NCI-H446 (cell line): Measurements from ENCODE around the gene CRTAC1.

Experiments used
- DNase-seq, 2 experiments: peaks; one replicate each; lab custom pipeline; 2025; lab: John Stamatoyannopoulos, UW

Gene CRTAC1

DNA sequence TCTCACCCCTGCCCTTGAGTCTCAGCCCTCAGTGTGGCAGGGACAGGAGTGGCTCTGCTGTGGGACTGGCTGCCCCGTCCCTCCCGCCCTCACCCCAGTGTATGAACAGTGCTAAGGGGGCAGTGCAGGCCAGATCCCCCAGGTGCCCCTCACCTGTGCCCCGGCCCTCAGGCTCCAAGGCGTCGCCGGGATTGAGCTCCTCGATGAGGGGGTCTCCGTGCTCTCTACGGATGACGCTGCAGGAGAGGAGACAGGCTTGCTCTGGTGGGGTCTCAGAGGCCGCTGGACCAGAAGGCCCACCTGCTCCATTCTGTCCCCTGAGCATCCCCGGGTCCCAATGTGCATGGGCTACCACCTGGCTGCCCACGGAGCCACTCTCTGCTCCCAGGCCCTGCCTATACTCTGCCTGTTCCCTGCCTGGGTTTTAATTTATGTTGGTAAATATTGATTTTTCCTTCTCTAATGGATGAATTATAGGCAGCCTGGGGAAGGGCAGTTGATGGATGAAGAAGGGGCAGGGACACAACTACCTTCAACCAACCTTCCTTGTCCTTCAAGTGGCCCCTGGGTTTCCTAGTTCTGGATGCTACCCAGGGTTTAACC lies 133.6 kb downstream of the CRTAC1 start:
- no peak for DNase-seq

DNA sequence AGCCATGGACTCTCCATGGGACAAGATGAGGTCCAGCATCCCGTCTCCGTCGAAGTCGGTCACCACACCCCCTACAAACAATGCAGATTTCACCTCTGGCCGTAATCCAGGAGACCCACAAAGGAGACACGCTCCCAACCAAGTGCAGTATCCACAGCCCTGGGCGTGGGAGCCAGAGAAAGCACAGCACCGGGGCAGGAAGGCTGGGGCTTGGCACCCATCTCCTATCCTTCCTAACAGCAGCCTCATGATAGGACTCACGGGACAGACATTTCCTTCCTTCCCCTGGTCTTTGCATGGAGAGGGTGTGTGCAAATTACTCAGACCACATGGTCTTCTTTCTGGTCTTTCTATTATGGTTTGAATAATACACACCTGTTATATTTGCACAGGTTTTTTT lies 134.5 kb downstream of the CRTAC1 start:
- DNase-seq = no peak

DNA sequence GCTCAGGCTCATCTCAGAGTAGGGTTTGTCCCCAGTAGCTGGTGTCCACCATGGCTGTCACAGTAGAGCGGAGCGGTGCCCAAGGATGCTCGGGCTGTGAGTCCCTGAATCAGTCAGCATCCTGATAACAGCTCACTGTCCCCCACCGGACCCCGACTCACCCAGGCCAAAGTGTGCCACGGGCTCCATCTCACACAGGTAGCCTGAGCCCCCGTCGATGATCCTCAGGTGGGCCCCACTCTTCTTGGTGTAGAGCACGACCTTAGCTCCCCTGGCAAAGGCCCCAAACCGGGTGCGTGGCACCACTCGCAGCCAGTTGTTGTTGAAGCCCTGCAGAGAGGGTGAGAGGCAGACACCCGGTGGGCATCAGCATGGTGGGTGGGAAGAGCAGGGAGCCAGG lies 135.3 kb downstream of the CRTAC1 start:
- no peak for DNase-seq

DNA sequence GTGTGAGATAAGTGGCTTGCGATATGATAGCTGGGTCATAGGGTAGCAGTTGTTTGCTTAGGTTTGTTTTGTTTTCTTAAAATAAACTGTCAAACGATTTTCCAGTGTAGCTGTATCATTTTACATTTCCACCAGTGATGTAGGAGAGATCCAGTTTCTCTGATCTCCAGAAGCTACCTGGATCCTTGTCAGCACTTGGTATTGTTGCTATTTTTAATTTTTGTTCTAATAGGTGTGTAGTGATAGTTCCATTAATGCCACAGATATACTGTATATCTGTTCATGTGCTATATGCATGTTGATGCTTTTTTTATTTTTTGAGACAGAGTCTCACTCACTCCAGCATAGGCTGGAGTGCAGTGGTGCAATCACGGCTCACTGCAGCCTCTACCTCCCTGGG lies 136.3 kb downstream of the CRTAC1 start:
- no peak for DNase-seq

DNA sequence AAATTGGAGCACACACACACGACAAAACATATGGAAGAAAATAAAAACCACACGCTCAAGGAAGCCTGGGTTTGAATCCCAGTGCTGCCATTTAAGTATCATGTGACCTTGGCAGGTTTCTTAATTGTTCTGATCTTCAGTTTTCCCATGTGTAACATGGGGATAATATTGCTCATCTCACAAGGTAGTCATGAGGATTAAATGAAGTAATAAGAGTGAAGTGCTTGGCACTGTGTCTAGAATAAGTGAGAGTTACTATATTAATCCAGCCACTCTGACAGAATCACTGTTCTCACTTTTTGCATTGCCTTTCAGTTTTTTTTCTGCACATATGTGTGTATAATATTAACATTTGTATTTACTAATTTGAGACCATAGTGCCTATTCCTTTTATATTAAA lies 137.5 kb downstream of the CRTAC1 start:
- no peak for DNase-seq

DNA sequence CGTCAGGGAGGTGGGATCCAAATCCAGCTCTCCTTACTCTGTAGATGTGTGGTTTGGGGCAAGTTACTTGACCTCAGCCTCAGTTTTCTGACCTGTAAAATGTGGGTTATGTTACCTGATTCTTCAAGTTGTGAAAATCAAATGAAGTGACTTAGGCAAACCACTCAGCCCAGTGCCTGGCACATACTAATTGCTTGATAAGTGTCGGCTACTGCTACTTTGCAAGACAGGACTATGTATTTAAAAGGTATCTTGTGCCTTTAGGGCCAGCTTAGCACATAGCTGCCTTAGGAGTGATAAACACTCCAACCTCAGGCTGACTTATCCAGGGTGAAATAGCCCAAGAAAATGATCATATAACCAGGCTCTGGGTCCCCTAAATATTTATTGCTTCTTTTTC lies 137.9 kb downstream of the CRTAC1 start:
- DNase-seq = no peak

DNA sequence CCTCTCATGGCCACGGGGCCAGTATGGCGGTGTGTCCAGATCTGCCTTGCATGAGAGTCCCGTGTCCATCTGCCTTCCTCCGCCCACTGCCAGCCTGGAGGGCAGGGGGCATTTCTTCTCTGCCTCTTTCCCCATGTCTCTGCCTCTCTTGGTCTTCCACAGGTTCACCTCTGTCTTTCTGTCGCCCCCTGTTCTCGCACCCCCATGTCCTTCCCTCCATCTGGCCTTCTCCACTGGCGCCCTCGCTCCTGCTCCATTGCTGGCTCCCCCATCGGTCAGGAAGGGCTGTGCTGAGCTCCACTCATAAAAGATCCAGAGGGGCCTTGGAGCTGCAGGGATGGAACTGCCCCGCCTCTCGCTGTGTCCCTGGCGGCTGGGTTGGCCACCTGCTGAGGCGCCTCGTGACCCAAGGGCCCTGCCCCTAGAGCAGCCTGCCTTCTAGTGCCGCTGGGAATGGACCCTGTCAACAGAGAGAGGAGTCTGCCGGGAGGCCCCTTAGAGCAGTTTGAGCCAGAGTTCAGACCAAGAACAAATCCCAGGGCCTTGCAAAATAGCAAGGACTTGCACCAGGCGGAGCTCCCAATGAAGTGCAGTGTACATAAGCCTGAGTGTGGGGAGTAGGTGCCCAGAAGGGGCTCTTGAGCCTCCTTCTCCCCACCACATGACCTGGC lies 138.8 kb downstream of the CRTAC1 start:
- DNase-seq = no peak

DNA sequence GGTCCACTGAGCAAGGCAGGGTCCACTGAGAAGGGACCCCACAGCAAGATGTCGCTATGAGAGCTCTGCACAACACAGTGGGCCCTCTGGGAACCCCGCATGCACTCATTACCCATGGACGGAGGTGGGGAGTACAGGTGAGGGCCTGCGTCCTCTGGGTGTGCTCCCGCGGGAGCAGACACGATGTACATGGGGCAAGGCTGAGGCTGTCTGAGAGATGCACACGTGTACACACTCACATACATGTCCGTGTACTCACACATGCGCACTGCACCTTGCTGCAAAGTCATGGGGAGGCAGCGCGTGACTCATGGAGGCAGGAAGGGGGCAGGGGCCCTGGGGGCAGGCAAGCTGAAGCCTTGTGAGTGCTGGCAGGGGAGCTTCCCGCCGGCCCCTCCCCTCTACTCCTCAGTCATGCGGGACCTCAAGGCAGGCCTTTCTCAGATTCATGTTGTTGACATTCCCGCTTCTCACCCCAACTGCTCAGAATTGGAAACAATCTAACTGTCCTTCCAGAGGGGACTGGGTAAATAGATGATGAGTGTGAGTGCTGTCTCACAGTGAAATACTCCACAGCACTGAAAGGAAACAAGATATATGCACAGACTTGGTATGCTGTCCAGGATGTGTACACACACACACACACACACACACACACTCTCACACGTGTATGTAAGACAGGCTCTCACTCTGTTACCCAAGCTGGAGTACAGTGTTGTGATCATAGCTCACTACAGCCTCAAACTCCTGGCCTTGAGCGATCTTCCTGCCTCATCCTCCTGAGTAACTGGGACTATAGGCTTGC lies 140.8 kb downstream of the CRTAC1 start:
- DNase-seq = no peak

DNA sequence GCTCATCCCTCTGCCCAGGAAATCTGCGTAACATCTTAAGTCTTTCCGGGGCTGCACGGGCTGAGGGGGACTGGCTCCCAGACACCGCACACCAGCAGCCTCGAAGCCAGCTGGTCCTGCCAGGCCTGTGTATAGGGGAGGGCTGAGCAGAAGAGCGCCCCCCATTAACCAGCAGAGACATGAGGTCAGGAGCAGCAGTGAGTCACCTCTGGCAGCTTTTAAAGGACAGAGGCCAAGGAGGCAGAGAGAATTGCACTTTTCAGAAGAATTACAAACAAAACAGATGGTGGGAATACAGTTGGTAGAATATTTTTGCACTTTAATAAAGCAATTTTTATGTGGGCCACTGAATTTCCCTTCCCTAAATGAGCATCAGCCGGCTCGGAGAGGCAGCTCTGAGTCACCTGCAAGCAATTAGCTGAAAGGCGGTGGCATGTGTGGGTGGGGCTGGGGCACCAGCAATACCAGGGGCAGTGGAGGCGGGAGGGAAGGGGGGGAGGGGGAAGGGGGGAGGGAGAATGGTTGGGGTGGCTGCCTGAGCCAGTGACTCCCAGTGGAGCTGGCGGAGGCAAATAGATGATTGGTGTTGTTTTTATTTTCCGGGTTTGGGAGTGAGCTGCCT lies 141.7 kb downstream of the CRTAC1 start:
- DNase-seq = peak in 1 of 2 experiments; percentile 49

DNA sequence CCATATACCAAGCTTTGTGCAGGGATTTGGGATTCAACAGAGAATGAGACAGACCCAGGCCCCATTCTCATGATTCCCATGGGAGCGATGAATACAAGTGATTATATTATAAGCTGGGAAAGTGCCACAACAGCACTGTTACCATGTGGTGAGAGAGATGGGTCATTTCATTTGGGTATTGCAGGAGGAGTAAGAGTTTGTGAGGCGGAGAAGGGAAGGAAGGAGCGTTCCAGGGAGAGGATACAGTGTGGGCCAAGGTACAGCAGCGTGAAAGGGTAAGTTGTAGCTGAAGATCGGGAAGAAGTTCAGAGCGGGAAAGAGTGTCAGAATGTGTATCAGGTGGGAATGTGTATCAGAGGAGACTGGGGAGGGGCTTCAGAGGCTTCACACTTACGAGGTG lies 142.3 kb downstream of the CRTAC1 start:
- no peak for DNase-seq

DNA sequence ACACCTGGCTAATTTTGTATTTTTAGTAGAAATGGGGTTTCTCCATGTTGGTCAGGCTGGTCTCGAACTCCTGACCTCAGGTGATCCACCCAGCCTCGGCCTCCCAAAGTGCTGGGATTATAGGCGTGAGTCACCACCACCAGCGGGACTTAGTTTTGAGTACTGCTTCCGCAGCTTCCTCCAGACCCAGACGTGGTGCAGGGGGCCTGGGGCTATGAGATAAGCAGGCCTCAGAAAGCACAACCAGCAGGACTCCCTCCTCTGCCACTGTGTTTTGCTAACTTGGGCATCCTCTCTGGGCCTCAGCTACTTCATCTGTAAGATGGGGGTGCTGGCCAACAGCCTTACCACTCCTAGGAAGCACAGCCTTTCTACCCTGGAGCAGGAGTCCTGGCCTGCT lies 143.0 kb downstream of the CRTAC1 start:
- no peak for DNase-seq

DNA sequence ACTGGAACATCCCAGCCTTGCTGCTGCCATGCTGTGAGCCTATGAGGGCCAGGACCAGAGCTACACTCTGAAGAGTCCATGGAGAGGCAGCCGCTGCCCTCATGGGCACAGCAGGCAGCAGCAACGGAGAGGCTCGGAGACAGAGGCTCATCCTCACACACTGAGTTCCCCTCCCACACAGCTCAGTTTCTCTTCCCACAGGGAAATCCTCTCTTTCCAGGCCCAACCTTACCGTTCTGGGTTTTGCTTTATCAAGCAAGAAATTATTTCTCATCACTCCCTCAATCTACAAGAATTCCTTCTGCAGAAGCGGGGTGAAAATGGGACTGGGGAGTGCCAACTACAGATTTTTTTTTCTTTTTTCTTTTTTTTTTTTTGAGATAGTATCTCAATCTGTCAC lies 144.1 kb downstream of the CRTAC1 start:
- no peak for DNase-seq

DNA sequence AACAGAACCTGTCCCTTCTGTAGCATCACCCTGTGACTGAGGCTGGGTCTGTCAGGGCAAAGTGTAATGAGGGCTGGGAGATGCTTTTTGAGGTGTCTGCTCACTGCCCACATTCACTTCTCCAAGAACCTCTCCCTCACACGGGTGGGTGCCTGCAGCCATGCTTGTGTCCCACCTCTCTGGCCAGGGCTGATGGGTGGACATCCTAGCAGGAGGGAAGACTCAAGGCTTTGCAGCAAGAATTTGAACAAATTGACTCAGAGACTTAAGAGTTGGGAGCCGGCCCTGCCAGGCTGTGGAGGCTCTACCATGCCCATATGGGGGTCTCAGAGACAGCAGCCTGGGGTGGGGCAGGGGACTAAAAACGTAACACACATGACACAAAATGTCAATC lies 147.3 kb downstream of the CRTAC1 start:
- no peak for DNase-seq

DNA sequence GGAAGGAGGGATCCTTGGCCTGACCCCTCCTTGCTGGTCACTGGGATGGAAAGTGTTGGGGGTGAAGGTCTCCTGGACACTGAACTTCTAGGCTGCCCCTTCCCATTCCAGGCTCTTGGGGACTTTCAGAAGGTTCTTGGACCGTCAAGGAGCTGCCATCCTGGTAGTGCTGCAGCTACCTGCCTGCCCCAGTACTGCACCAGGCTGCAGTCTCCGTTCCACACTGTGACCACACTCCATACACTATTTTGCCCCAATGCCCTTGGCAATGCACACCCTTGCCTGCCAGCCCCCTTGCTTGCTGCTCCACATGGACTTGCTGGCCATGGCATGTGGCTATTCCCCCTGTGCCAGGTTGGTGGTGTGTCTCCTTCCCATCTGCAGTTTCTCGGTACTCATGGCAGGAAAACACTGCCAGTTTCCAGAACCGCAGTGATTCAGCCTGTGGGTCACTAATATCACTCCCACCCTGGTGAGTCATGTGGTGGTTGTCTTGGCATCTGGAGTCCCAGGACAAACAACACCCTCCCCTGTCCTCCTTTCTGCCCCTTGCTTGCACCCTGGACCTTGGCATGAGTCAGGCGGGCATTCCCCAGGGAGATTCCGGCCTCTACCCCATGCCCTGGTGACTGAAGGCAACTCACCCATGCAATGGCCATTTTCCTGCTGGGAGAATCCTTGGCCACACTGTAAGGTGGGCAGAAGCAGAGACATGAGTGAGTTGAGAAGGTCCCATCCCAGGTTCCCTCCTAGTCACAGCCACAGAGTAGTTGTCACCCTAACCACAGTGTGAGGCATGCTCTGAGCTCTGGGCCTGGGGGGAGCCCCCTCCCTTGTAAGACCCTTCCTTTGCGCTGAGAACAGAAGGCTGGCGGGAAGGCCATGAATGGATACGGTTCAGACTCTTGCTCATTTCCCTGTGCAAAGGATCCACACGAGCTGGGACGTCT lies 148.0 kb downstream of the CRTAC1 start:
- DNase-seq = no peak

DNA sequence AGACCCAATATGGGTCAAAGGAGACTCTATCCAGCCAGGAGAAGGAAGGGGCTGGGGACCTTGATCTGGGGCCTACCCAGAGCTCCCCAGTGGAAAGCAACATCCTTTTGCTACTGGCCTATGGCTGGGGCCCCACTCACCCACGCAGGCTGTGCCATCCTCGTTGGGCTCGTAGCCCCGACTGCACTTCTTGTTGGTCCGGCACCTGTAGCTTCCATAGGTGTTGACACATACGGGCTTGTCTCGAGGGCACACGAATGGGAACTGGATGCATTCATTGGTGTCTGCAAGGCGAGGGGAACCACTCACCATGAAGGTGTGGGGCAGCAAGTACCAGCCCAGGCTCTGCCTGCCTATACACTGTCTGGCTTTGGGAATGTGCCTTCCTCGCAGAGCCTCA lies 150.3 kb downstream of the CRTAC1 start:
- DNase-seq = no peak

DNA sequence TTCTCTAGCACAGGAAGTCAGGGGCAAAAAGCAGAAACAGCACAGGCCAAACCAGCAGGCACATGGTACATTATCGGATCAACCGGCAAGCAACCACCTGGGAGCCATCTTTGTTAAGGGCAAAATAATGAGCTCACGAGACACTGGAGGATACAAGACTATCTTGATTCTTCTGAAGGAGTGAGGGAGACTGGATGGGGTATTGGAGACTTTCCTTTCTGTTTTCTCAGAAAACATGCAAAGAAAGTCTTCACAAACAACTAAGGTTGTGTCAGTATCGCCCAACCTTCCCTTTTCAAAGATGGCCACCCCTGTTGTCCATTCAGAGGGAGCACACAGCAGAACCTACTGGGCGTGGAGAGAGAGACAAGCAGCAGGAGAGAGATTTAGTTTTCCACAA lies 151.2 kb downstream of the CRTAC1 start:
- no peak for DNase-seq

DNA sequence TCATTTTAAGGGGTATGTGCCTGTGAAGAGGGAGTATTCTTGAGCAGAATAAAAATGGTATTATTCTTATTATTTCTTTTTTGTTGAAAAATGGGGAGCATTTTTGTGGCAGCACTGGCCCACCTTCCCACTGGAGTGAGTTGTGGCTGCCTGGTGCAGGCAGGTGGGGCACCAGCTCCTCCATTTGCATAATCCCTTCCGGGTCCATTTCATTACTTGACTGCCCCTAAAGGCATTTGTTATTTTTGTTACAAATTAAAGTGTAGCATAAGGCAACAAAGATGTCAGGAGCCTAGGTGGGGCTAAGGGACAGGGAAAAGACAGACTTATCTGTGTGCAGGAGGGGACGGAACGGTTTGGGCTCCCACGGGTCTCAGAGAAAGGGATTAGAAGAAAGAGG lies 154.0 kb downstream of the CRTAC1 start:
- no peak for DNase-seq

DNA sequence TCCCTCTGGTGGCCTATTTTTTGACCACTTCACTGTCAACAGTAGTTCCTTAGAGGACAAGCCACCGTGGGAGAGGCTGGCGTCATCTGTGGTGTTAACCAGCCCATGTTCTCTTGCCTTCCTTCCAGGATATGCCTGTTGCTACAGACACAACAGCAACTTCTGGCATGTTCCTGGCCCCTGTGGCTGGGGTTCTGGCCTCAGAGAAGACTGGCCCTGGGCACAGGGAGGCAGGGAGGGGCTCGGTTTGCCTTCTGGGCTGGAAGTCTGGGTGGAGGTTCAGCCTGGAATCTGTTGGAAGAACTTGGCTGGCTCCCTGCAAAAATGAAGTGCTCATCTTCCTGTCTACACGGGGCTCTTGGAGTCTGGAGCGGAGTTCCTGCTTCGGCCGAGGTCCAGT lies 155.0 kb downstream of the CRTAC1 start:
- DNase-seq = no peak

DNA sequence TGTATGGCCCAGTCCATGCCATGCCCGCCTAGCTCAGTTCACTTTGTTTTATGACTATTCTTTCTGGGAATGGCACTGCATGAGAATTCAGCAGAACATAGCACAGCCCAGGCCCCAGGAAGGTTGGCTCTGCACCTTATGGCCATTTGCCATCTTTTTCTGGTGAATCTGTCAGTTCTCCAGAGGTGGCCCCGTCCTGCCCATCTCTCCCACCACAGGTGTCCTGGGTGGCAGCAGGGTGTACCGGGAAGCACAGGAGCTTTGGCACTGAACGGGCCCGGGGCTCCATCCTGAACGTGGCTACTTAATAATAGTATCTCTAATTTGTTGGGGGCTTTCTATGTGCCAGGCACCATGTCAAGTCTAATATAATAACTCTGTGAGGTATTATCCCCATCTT lies 156.1 kb downstream of the CRTAC1 start:
- no peak for DNase-seq

DNA sequence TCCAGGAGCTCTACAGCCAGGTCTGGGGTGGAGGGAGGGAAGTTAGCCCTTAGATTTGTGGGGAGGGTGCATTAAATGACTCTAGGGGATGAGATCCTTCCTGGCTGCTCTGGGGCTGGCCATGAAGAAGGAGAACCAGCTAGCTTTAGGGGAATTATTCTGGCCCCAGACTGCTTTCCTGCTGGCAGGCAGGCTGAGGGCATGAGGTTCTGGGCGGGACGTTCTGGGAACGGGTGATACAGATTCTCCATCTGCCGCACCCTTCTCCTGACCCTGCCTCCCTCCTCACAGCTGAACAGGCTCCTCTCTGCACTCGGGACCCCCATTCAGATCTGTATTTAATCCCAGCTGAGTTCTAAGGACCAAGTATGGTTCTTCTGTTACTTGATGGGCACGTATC lies 156.9 kb downstream of the CRTAC1 start:
- DNase-seq = no peak

DNA sequence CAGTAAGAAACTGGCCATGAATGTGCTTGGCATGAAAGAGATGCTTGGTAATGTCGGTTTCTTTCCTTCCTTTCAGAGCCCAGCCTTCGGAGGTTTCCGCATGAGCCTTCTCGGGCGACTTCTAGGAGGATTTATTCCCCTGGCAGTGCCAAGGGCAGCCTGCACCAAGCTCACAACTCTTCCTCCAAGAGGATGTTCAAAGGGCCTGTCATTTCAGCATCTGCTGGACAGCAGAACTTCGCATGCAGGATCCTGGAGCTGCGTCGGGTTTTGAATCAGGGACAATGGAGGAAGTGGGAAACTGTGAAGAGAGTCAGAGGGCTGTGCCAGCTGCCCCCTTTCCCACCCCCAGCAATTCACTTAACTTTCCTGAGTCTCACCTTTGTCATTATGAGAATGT lies 159.4 kb downstream of the CRTAC1 start:
- DNase-seq = no peak
